CD14-positive monocyte (primary cell): Measurements from ENCODE around the gene AGBL1. TPM values are rescaled to one million over a fixed set of nuclear protein-coding genes. Genes with fewer than 3 reads are reported as not detected.

Experiments
- DNase-seq, 3 donors: peaks; one replicate each; pipeline ENCODE4 v3.0.0-alpha.2; 2011 to 2022
- H2AFZ ChIP-seq: 2 replicates; pipeline ENCODE4 v1.6.0; 2012; ENCODE audit warnings: mild to moderate bottlenecking, low read depth, low read length, inconsistent platforms; ENCODE audit not compliant: insufficient read depth, poor library complexity, severe bottlenecking
- H3K27ac ChIP-seq, 2 donors: 1 replicate in 1 of 2; 2 replicates in 1 of 2; pipeline ENCODE4 v1.5.1; 2012 to 2013; ENCODE audit warnings: low read length in 2 of 2, control low read depth in 1 of 2, inconsistent platforms in 1 of 2, low read depth in 1 of 2, mild to moderate bottlenecking in 1 of 2
- H3K27me3 ChIP-seq, 2 donors: one replicate each; pipeline versions ENCODE4 v1.6.0 to v1.6.1; 2011 to 2013; ENCODE audit warnings: low read length in 2 of 2; ENCODE audit not compliant: control insufficient read depth in 2 of 2, insufficient read depth in 2 of 2
- H3K36me3 ChIP-seq, 2 donors: replicated peaks in 1 of 2; 1 replicate in 1 of 2; 2 replicates in 1 of 2; pipeline versions ENCODE4 v1.5.1 to v1.6.1; 2012 to 2013; ENCODE audit warnings: low read length in 2 of 2, control low read depth in 1 of 2, inconsistent platforms in 1 of 2, mild to moderate bottlenecking in 1 of 2; ENCODE audit not compliant: insufficient read depth in 2 of 2, control insufficient read depth in 1 of 2
- H3K4me1 ChIP-seq, 2 donors: 1 replicate in 1 of 2; 2 replicates in 1 of 2; pipeline versions ENCODE4 v1.5.1 to v1.6.1; 2012 to 2013; ENCODE audit warnings: low read length in 2 of 2, control low read depth in 1 of 2, inconsistent platforms in 1 of 2, mild to moderate bottlenecking in 1 of 2, moderate library complexity in 1 of 2; ENCODE audit not compliant: insufficient read depth in 2 of 2, control insufficient read depth in 1 of 2
- H3K4me2 ChIP-seq: replicated peaks from 2 replicates; pipeline ENCODE3; 2012; ENCODE audit warnings: low read length, moderate library complexity, mild to moderate bottlenecking; ENCODE audit not compliant: poor library complexity, severe bottlenecking; ENCODE audit errors: extremely low read depth
- H3K4me3 ChIP-seq, 3 experiments: fragments of 200-600 bp in 1 of 3; sonication (generic) in 1 of 3; replicated peaks in 1 of 3; 1 replicate in 2 of 3; 2 replicates in 1 of 3; pipeline ENCODE4 v1.5.1; 2011 to 2013; ENCODE audit warnings: low read length in 3 of 3, mild to moderate bottlenecking in 3 of 3, control low read depth in 2 of 3, low read depth in 2 of 3, inconsistent platforms in 1 of 3, moderate library complexity in 1 of 3
- H3K79me2 ChIP-seq: 2 replicates; pipeline ENCODE4 v1.6.0; 2012; ENCODE audit warnings: mild to moderate bottlenecking, control low read depth, inconsistent platforms, low read length, moderate library complexity; ENCODE audit not compliant: insufficient read depth
- H3K9ac ChIP-seq: 2 replicates; pipeline ENCODE4 v1.6.0; 2017; ENCODE audit warnings: low read length, mild to moderate bottlenecking; ENCODE audit not compliant: insufficient read depth, poor library complexity, severe bottlenecking
- H3K9me3 ChIP-seq, 2 donors: replicated peaks in 1 of 2; 1 replicate in 1 of 2; 2 replicates in 1 of 2; pipeline versions ENCODE4 v1.5.1 to v1.6.1; 2012 to 2013; ENCODE audit warnings: low read length in 2 of 2, control low read depth in 1 of 2; ENCODE audit not compliant: control insufficient read depth in 1 of 2, insufficient read depth in 1 of 2
- H4K20me1 ChIP-seq: 2 replicates; pipeline ENCODE4 v1.6.0; 2012; ENCODE audit warnings: mild to moderate bottlenecking, low read length, control low read depth, moderate library complexity; ENCODE audit not compliant: insufficient read depth
- H3K27ac Mint-ChIP-seq, 7 donors: one replicate each; pipeline ENCODE4 v1.8.0; 2020; ENCODE audit warnings: mild to moderate bottlenecking in 7 of 7, mixed read lengths in 7 of 7, moderate library complexity in 6 of 7, inconsistent platforms in 2 of 7
- H3K27me3 Mint-ChIP-seq, 3 donors: one replicate each; pipeline ENCODE4 v1.8.0; 2021 to 2022; ENCODE audit warnings: low read depth in 3 of 3, mild to moderate bottlenecking in 3 of 3, mixed read lengths in 3 of 3, moderate library complexity in 3 of 3, inconsistent platforms in 1 of 3
- H3K36me3 Mint-ChIP-seq, 2 donors: one replicate each; pipeline ENCODE4 v1.8.0; 2020; ENCODE audit warnings: mixed read lengths in 2 of 2, inconsistent platforms in 1 of 2, mild to moderate bottlenecking in 1 of 2
- H3K4me1 Mint-ChIP-seq: one replicate; pipeline ENCODE4 v1.8.0; 2020; ENCODE audit warnings: mild to moderate bottlenecking, mixed read lengths
- H3K4me3 Mint-ChIP-seq, 2 donors: one replicate each; pipeline ENCODE4 v1.8.0; 2020; ENCODE audit warnings: mild to moderate bottlenecking in 2 of 2, mixed read lengths in 2 of 2, moderate library complexity in 1 of 2
- H3K9me3 Mint-ChIP-seq, 7 donors: one replicate each; pipeline ENCODE4 v1.8.0; 2020 to 2022; ENCODE audit warnings: mixed read lengths in 7 of 7, mild to moderate bottlenecking in 6 of 7, moderate library complexity in 6 of 7, inconsistent platforms in 2 of 7
- WGBS: methylation state at CpG from one replicate; pipeline ENCODE4 v1.1.5; 2013; ENCODE audit warnings: missing lambda C conversion rate; ENCODE audit not compliant: insufficient coverage; 5-methylcytosine and 5-hydroxymethylcytosine counted together
- intact Hi-C, 2 donors: fragments of 100-400 bp; cut with micrococcal nuclease; formaldehyde crosslinking; loops; one replicate each; pipeline versions ENCODE4 v1.15.0 to v1.15.1; 2023
- polyA plus RNA-seq, 3 donors: library from polyadenylated mRNA; depleted of rRNA in 1 of 3; unstranded in 2 of 3; stranded (reverse) in 1 of 3; fragments of 300-500 nt in 2 of 3; fragments of >200 nt in 1 of 3; fragmentation: Illumina TruSeq in 2 of 3; gene quantifications; 1 replicate in 2 of 3; 2 replicates in 1 of 3; pipeline ENCODE4 v1.2.3, GENCODE V29; 2012 to 2021
- TF ChIP-seq, protein P1 (sequence below): fragments of 200-600 bp; IDR thresholded peaks from one replicate; pipeline ENCODE4 v1.8.0; 2022; ENCODE audit warnings: antibody characterized with exemption, mild to moderate bottlenecking

The AGBL1 gene
- polyA plus RNA-seq, 3 donors, result not detected

DNA sequence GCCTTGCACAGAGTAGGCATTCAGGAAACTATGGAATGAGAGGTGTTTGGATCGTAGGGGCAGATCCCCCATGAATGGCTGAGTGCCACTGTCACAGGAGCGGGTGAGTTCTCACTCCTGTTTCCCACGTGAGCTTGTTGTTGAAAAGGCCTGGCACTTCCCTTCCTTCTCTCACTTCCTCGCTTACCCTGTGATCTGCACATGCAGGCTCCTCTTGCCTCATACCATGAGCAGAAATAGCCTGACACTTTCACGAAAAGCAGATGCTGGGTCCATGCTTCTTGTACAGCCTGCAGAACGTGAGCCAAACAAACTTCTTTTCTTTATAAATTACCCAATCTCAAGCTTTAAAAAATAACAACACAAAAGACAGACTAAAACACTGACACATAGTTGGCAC, 55.4 kb downstream of the AGBL1 start:
- Mint-ChIP-seq H3K9me3 (peaks cover 0 to 6% (median 2%) of the 10 kb centered on the region in 7 donors), H3K4me1 (peaks cover 5% of the 10 kb centered on the region), H3K36me3 (no peaks in the 10 kb centered on the region), H3K4me3 (no peak overlapping the region), H3K27ac (no peak overlapping the region), H3K27me3 (peaks cover 1 to 4% (median 2%) of the 10 kb centered on the region in 3 donors)
- H3K4me1 ChIP-seq, result no peaks in the 10 kb centered on the region
- H4K20me1 ChIP-seq, result no peaks in the 10 kb centered on the region
- no peak overlapping the region for H3K27ac ChIP-seq
- no peak overlapping the region for H3K9ac ChIP-seq
- no peaks in the 10 kb centered on the region for H3K36me3 ChIP-seq
- H3K9me3 ChIP-seq, result peaks cover 0 to 8% of the 10 kb centered on the region in 2 donors
- no peak for DNase-seq
- intact Hi-C loops, result no loop called here
- TF ChIP-seq, protein P1, sequence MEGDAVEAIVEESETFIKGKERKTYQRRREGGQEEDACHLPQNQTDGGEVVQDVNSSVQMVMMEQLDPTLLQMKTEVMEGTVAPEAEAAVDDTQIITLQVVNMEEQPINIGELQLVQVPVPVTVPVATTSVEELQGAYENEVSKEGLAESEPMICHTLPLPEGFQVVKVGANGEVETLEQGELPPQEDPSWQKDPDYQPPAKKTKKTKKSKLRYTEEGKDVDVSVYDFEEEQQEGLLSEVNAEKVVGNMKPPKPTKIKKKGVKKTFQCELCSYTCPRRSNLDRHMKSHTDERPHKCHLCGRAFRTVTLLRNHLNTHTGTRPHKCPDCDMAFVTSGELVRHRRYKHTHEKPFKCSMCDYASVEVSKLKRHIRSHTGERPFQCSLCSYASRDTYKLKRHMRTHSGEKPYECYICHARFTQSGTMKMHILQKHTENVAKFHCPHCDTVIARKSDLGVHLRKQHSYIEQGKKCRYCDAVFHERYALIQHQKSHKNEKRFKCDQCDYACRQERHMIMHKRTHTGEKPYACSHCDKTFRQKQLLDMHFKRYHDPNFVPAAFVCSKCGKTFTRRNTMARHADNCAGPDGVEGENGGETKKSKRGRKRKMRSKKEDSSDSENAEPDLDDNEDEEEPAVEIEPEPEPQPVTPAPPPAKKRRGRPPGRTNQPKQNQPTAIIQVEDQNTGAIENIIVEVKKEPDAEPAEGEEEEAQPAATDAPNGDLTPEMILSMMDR, result no peak
- no peak overlapping the region for H2AFZ ChIP-seq
- H3K4me2 ChIP-seq, result no peak overlapping the region
- H3K4me3 ChIP-seq, result no peak overlapping the region
- WGBS, result 18% methylated on average over 4 of the region's 6 CpGs
- H3K27me3 ChIP-seq, result no peaks in the 10 kb centered on the region
- H3K79me2 ChIP-seq, result no peaks in the 10 kb centered on the region

DNA sequence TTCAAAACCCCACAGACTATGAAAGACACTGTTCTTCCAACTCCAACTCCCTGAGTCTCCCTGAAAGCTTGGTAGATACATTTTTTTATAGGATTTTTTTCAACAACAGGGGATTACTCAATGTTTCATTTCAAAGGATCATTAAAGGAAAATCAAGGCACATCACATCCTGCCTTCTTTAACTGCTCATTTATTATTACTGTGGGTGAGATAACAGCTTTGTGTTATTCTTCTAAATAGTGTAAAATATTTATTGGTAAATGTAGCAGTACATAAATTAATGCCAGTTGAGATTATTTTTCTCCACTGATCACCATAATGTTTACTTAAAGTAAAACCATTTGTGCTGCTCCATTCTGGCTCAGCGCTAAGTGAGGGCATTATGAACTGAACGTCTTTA, 57.2 kb downstream of the AGBL1 start:
- no peak overlapping the region for H3K27ac ChIP-seq
- no peaks in the 10 kb centered on the region for H3K36me3 Mint-ChIP-seq
- WGBS, result no CpG with 5 or more reads among the region's 2 CpGs
- no peaks in the 10 kb centered on the region for H3K4me1 ChIP-seq
- no peaks in the 10 kb centered on the region for H3K79me2 ChIP-seq
- intact Hi-C loops, result no loop called here
- H3K27me3 ChIP-seq, result no peaks in the 10 kb centered on the region
- DNase-seq, result no peak
- peaks cover 2 to 8% of the 10 kb centered on the region in 2 donors for H3K9me3 ChIP-seq
- H3K36me3 ChIP-seq, result no peaks in the 10 kb centered on the region
- H3K4me3 ChIP-seq, result no peak overlapping the region
- no peaks in the 10 kb centered on the region for H4K20me1 ChIP-seq
- no peak overlapping the region for H3K4me2 ChIP-seq
- H3K9me3 Mint-ChIP-seq, result peaks cover 1 to 12% (median 7%) of the 10 kb centered on the region in 7 donors
- no peak overlapping the region for H2AFZ ChIP-seq
- H3K9ac ChIP-seq, result no peak overlapping the region
- H3K4me3 Mint-ChIP-seq, result no peak overlapping the region
- peaks cover 1 to 3% (median 2%) of the 10 kb centered on the region in 3 donors for H3K27me3 Mint-ChIP-seq
- TF ChIP-seq, protein P1, result no peak
- H3K4me1 Mint-ChIP-seq, result peaks cover 5% of the 10 kb centered on the region
- H3K27ac Mint-ChIP-seq, result no peak overlapping the region
